HT1080 (cell line): ENCODE data around the gene OGT. TPM values are rescaled to one million over a fixed set of nuclear protein-coding genes. Genes with fewer than 3 reads are reported as not detected.
A peak's percentile ranks its signal among the peaks of the same experiment; 100 is the strongest.

ENCODE experiments used
- DNase-seq: peaks from one replicate; pipeline ENCODE4 v3.0.0-alpha.2; 2015; ENCODE audit warnings: low read depth
- small RNA-seq: library from RNA; depleted of rRNA; stranded (forward); fragments of <200 nt; gene quantifications from one replicate; pipeline ENCODE3, GENCODE V24; 2014
- total RNA-seq: library from RNA; depleted of rRNA; stranded (reverse); fragments of >200 nt; shearing (Covaris generic); gene quantifications from 2 replicates; pipeline ENCODE4 v1.2.3, GENCODE V29; 2014; rRNA removed

OGT gene
- total RNA-seq, 1 experiment from 2014 or later: 49.6 TPM

DNA sequence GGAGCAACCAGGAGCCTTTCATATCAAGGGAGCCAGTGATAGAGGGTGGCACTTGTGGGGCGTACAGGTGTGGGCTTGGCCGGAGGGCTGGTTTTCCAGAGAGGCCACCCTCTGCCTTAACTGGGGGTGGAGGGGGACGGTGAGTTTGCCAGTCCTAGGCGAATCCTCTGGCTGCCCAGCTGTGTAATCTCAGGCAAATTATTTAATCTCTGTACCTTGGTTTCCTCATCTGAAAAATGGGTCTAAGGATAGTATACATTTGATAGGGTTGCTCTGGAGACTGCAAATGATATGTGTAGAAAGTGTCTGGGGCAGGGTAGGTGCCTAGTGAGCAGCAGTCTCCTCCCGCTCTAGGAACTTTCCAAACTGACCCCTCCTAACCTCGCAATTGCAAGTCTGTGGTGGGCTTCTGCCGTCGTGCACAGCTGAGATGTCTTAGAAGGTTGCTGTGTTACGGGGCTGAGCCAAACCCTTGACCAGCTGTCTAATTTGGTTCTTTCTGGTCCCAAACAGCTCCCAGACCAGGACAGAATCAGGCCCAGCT, 89.2 kb downstream of the OGT start:
- no peak for DNase-seq

DNA sequence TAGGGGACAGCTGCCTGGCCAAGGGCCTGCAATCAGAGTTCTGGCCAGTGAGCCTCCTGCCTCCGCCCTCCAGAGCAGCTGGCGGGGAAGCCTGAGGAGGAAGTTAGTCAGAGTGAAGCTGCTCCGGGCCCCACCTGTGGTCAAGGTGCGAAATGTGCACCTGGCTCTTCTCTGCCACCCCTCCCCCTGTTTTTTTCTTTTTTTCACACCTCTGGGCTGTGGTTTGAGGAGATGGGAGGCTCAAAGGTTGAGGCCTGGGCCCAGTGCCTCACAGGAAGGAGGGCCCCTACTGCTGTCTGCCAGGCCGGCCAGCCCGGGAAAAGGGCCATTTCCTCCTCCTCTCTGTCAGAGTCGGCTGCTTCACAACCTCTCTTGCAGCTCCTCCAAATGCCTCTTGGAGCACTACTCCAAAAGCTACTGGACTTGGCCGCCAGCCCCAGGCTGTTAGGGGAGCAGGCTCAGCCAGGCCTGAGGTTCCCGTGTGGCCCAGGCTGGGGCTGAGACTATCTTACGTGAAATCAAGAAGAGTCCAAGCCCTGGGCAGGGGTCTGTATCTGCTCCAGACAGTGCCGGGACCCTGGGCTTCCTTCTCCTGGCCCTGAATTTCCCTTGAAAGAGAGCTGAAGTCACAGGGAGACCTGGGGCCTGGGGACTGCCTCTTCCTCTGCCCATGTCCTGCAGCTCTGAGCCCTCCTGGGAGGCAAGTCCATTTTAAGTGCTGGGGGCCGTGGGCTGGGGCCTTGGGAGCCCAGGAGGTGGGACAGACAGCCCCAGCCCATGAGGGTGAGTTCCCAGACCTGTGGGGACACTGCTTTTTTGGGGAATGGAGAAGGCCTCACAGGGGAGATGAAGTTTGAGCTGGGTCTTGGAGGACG, 89.9 kb downstream of the OGT start:
- peak; percentile 44 for DNase-seq

DNA sequence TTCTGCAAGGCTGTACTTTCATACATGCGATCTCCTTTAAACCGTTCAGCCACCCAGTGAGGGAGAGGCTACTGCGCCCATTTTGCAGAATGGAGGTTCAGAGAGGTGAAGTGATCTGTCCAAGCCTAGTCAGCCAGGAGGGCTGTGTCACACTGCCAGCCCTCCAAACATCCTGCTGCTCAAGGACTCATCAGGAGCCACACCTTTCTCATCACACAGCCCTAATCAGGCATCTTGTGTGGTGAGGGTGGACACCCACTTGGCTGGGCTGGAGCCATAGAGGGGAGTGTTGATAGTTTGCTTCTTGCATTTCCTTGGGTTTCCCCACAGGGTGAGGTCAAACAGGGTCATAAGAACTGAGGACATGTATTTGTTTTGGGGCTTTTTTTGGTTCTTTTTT, 90.8 kb downstream of the OGT start:
- DNase-seq: no peak

DNA sequence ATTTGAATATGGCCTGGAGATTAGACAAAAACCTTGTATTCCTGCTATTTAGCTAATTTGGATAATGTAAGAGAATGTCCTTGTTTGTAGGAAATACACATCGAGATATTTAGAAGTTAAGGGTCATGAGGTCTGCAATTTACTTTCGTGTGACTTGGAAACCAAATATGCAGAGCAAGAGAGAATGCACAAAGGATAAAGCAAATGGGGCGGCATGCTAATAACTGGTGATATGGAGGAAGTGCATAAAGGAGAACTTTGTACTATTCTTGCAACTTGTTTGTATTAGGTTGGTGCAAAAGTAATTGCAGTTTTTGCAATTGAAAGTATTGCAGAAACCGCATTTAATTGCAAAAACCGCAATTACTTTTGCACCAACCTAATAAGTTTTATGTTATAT, 92.6 kb downstream of the OGT start:
- no peak for DNase-seq

Small RNA genes within 50 kb of the gene (small RNA-seq; reads per million reads assigned to genes)
- gene RF00019: not detected

Other genes starting within 250 kb of the OGT start
- gene NONO, start 249.5 kb upstream of the OGT start, total RNA-seq: 469 and 520 TPM in 2 replicates
- gene ITGB1BP2, start 231.4 kb upstream of the OGT start, total RNA-seq: 0.97 and 1.00 TPM in 2 replicates
- gene TAF1, start 166.7 kb upstream of the OGT start, total RNA-seq: 17.4 and 18.0 TPM in 2 replicates
- 0.87 and 1.4 TPM in 2 replicates for gene GCNA, start 45.3 kb downstream of the OGT start, total RNA-seq
- not detected in 2 replicates for gene CXCR3, start 85.4 kb downstream of the OGT start, total RNA-seq
- not detected in 2 replicates for gene CXorf49, start 185.2 kb downstream of the OGT start, total RNA-seq
- gene CXorf49B, start 230.2 kb downstream of the OGT start, total RNA-seq: not detected in 2 replicates